Small intestine (tissue), 16 donors: Measurements from ENCODE around the gene COPG1. TPM values are rescaled to one million over a fixed set of nuclear protein-coding genes. Genes with fewer than 3 reads are reported as not detected.

Experiments used
- DNase-seq, 2 donors: peaks; one replicate each; pipeline versions ENCODE4 v3.0.0 to v3.0.0-alpha.2; 2013
- FAIRE-seq: peaks from 2 replicates; lab custom pipeline; 2012; peaks lifted over from hg19 to GRCh38; lab: Jason Lieb, UNC
- H3K27ac ChIP-seq, 3 donors: one replicate each; pipeline ENCODE4 v1.5.1; 2013; ENCODE audit warnings: low read length in 2 of 3, mild to moderate bottlenecking in 2 of 3, control low read depth in 1 of 3, inconsistent platforms in 1 of 3, low read depth in 1 of 3, moderate library complexity in 1 of 3
- H3K27me3 ChIP-seq, 3 donors: one replicate each; pipeline ENCODE4 v1.6.1; 2013; ENCODE audit warnings: low read length in 3 of 3, inconsistent platforms in 1 of 3; ENCODE audit not compliant: control insufficient read depth in 3 of 3, insufficient read depth in 3 of 3
- H3K36me3 ChIP-seq, 3 donors: one replicate each; pipeline ENCODE4 v1.6.1; 2013; ENCODE audit warnings: low read length in 3 of 3, inconsistent platforms in 1 of 3, low read depth in 1 of 3, mild to moderate bottlenecking in 1 of 3, moderate library complexity in 1 of 3; ENCODE audit not compliant: control insufficient read depth in 3 of 3, insufficient read depth in 2 of 3
- H3K4me1 ChIP-seq, 3 donors: one replicate each; pipeline ENCODE4 v1.6.1; 2013; ENCODE audit warnings: low read length in 2 of 3, inconsistent platforms in 1 of 3, low read depth in 1 of 3, mild to moderate bottlenecking in 1 of 3, moderate library complexity in 1 of 3; ENCODE audit not compliant: control insufficient read depth in 3 of 3, insufficient read depth in 2 of 3
- H3K4me3 ChIP-seq, 3 donors: one replicate each; pipeline ENCODE4 v1.5.1; 2013; ENCODE audit warnings: low read length in 3 of 3, control low read depth in 1 of 3, inconsistent platforms in 1 of 3, low read depth in 1 of 3, mild to moderate bottlenecking in 1 of 3, moderate library complexity in 1 of 3
- H3K9me3 ChIP-seq, 2 donors: one replicate each; pipeline ENCODE4 v1.6.1; 2013; ENCODE audit warnings: low read depth in 1 of 2, low read length in 1 of 2; ENCODE audit not compliant: control insufficient read depth in 2 of 2, insufficient read depth in 1 of 2
- WGBS, 3 donors: extraction: QIAGEN DNeasy Blood & Tissue Kit; methylation state at CpG; one replicate each; pipeline ENCODE4 v1.1.7; 2013; 5-methylcytosine and 5-hydroxymethylcytosine counted together
- long read RNA-seq, 10 donors: transcript quantifications; one replicate each; lab custom pipeline, GENCODE V29; 2026
- polyA plus RNA-seq, 4 donors: library from polyadenylated mRNA; stranded (reverse) in 3 of 4; unstranded in 1 of 4; fragments of 200-250 nt in 3 of 4; fragments of 120-200 nt in 1 of 4; gene quantifications; one replicate each; pipeline versions ENCODE4 v1.2.1 to v1.2.3, GENCODE V29; 2013
- donor health status: healthy with polysubstance abuse.
- donor health status: control.
- donor health status: control.
- donor health status: Bipolar disorder and iron deficiency.
- donor health status: healthy.

The COPG1 gene
- 100 to 1,000 TPM; 112 to 145 (median 135) TPM for polyA plus RNA-seq
- long read RNA-seq, donor 1 = 0 reads
- long read RNA-seq, donor 2, partial matches to known transcripts = 0 of 1 reads
- long read RNA-seq, donor 2, other reads (novel, unspliced or antisense) = 0 of 1 reads
- long read RNA-seq, donor 3, partial matches to known transcripts = 0 of 1 reads
- long read RNA-seq, donor 3, other reads (novel, unspliced or antisense) = 0 of 1 reads
- long read RNA-seq, donor 4 = 0 reads
- long read RNA-seq, donor 5, partial matches to known transcripts = 57 of 59 reads
- long read RNA-seq, donor 5, other reads (novel, unspliced or antisense) = 0 of 59 reads
- long read RNA-seq, donor 6, transcript COPG1-201 (24 exons, 3,078 nt) = major isoform, 6 of 66 reads
- long read RNA-seq, donor 6, partial matches to known transcripts = 54 of 66 reads
- long read RNA-seq, donor 6, other reads (novel, unspliced or antisense) = 6 of 66 reads
- long read RNA-seq, donor 7 = 0 reads
- long read RNA-seq, donor 8, partial matches to known transcripts = 0 of 2 reads
- long read RNA-seq, donor 8, other reads (novel, unspliced or antisense) = 0 of 2 reads
- long read RNA-seq, donor 9, partial matches to known transcripts = 0 of 1 reads
- long read RNA-seq, donor 9, other reads (novel, unspliced or antisense) = 0 of 1 reads
- long read RNA-seq, donor 10, partial matches to known transcripts = 71 of 76 reads
- long read RNA-seq, donor 10, other reads (novel, unspliced or antisense) = 0 of 76 reads

DNA sequence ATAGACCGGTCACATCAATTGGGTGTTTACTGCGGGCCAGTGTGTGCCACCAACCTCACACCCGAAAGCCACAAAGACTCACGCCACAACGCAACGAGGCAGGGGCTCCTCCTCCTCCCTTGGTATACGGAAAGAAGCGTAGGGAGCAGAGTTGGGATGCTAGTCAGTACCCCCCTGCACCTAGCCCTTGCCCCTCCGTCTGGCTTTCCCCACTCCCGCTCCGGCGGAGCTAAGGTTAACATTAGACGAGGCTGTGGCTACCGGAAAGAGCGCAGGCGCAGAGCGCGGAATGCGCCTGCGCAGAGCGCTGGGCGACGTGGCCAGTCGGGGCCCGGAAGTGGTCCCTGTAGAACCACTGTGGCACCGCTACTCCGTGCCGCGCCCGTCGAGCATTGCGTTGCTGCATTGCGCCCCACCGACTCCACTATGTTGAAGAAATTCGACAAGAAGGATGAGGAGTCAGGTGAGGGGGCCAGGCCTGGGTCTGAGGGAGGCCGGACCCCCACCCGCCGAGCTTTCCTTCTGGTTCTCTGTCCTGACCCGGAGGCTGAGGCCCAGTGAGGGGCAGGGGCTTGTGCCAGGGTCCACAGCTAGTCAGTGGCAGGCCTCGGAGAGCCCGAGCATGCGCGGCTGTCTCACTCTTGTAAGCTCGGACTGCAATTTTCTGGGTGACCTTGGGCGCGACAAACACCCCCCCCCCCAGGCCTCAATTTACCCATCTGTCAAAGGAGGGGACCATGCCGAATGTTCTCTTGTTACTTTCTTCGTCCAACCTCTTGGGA is at the start of gene COPG1:
COPG1 (plus strand) TSS at position 323 of the 782 bp plus-strand sequence; CDS start at position 427, 104 bp downstream.
- DNase-seq (peak; percentile 91 to 98), FAIRE-seq (no peak)
- peaks cover 10 to 24% (median 16%) of the 10 kb centered on the region in 3 donors for H3K36me3 ChIP-seq
- no peaks in the 10 kb centered on the region for H3K9me3 ChIP-seq
- peak within 1 kb of the TSS; percentile 94 to 100 (median 97) for H3K4me3 ChIP-seq
- peak within 1 kb of the TSS; percentile 82 to 85 (median 84) for H3K27ac ChIP-seq
- 0% methylated on average over 48 of the region's 48 CpGs for WGBS, 3 donors
- peaks cover 4 to 17% (median 8%) of the 10 kb centered on the region in 3 donors for H3K4me1 ChIP-seq
- H3K27me3 ChIP-seq = no peaks in the 10 kb centered on the region

- H3K4me1 ChIP-seq = no peaks in the 10 kb centered on the region
- H3K27ac ChIP-seq = no peak overlapping the region
- H3K9me3 ChIP-seq = no peaks in the 10 kb centered on the region
- H3K4me3 ChIP-seq = no peak overlapping the region
- no peaks in the 10 kb centered on the region for H3K27me3 ChIP-seq
- FAIRE-seq (no peak), DNase-seq (no peak)
- H3K36me3 ChIP-seq = no peaks in the 10 kb centered on the region
- WGBS, 3 donors = 70 to 75% (median 74%) methylated on average over 2 of the region's 2 CpGs
Measured at GRCh38 chr3:129204473-129204872, 44.9 kb upstream of the COPG1 start.

DNA sequence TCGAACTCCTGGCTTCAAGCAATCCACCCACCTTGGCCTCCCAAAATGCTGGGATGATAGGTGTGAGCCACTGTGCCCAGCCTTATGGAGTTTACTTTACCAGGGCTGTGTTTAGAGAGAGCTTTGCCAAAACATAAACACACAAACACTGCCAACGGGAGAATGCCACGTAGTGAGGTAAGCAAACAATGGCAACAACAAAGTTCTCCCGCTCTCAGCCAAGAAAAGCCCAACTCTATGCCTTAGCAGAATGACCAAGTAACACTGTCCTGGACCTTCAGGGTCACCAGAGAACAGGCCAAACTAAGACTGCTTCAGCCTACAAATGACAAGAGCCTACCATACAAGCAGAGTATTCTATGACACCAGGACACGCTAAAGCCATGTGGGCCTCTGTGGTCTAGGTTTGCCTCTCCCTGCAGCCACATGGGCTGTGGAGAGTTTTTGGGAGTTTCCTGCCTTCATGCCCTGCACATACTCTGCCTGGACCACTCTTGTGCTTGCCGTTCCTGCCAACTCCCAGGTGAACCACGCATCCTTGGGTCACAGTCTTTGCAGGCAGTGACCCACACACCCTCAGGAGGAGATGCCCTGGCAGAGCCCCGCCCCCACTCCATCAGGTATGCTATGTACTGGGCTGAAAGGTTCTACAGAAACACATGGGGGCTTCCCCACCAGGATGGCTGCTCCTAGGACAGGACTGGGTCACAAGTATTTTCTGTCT is 44.1 kb upstream of the COPG1 start:
- no peaks in the 10 kb centered on the region for H3K36me3 ChIP-seq
- H3K4me3 ChIP-seq = no peak overlapping the region
- H3K9me3 ChIP-seq = no peaks in the 10 kb centered on the region
- H3K4me1 ChIP-seq = no peaks in the 10 kb centered on the region
- no peak for DNase-seq
- no peaks in the 10 kb centered on the region for H3K27me3 ChIP-seq
- WGBS, 3 donors = 75 to 79% (median 78%) methylated on average over 8 of the region's 8 CpGs
- no peak overlapping the region for H3K27ac ChIP-seq
- no peak for FAIRE-seq

DNA sequence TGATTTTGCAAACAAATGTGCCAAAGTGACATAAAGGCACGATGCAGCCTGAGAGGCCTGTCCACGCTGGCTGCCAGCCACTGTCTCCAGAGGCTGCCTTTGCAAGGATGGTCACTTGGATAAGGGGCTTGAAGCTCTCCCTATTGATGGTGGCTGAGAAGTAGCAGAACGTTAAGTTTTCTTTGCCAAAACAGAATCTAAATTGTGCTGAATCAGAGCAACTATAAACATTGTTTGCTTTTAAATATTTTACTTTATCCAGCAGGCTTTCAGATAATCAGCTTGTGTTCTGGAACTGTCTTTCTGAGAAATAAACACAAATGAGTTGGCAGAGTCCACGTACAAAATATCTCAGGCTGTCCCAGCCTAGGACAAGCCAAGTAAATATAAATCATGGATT is 41.9 kb upstream of the COPG1 start:
- 58 to 66% (median 61%) methylated on average over 4 of the region's 4 CpGs for WGBS, 3 donors
- H3K27ac ChIP-seq = no peak overlapping the region
- FAIRE-seq = no peak

GRCh38 chr3:129211345-129211744 is 38.1 kb upstream of the COPG1 start:
- Histone ChIP-seq H3K9me3 (no peaks in the 10 kb centered on the region), H3K4me1 (peaks cover 0 to 4% (median 0%) of the 10 kb centered on the region in 3 donors), H3K27ac (peak overlapping the region in 2 of 3 donors; percentile 71 to 80)

More for the DNA sequence above, 41.9 kb upstream of the COPG1 start:
- Histone ChIP-seq H3K36me3 (no peaks in the 10 kb centered on the region), H3K4me1 (peaks cover 0 to 4% (median 0%) of the 10 kb centered on the region in 3 donors), H3K4me3 (no peak overlapping the region), H3K27me3 (no peaks in the 10 kb centered on the region), H3K9me3 (no peaks in the 10 kb centered on the region)
- no peak for DNase-seq

DNA sequence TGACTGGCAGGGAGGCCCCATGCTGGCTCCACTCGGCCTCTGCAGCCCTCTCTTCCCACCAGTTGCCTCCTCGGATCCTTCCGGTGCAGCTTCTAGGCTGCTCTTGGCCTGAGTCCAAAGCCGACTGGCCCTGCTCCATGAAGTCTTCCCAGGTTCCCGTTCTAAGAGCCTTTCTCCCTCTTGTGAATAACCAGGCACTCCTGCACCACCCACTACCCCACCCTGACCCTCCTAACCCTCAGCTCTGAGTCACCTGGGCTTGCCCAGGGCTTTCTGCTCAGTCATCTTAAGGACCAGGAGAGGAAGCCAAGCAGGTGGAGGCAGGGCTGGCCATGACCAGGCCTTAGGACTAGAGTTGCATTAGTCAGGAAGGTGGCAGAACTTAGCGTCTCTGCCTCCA is 37.6 kb upstream of the COPG1 start:
- H3K4me3 ChIP-seq = no peak overlapping the region
- H3K27me3 ChIP-seq = no peaks in the 10 kb centered on the region
- FAIRE-seq (no peak), DNase-seq (peak; percentile 60 to 99)
- peak overlapping the region in 2 of 3 donors; percentile 71 to 80 for H3K27ac ChIP-seq
- H3K36me3 ChIP-seq = no peaks in the 10 kb centered on the region
- H3K9me3 ChIP-seq = no peaks in the 10 kb centered on the region
- 2 to 27% (median 12%) methylated on average over 6 of the region's 6 CpGs for WGBS, 3 donors
- H3K4me1 ChIP-seq = peaks cover 0 to 4% (median 0%) of the 10 kb centered on the region in 3 donors

More at GRCh38 chr3:129211345-129211744, 38.1 kb upstream of the COPG1 start:
- no peak for DNase-seq
- Histone ChIP-seq H3K27me3 (no peaks in the 10 kb centered on the region), H3K4me3 (no peak overlapping the region), H3K36me3 (no peaks in the 10 kb centered on the region)
- FAIRE-seq = no peak
- 66 to 75% (median 68%) methylated on average over 1 of the region's 1 CpG for WGBS, 3 donors

DNA sequence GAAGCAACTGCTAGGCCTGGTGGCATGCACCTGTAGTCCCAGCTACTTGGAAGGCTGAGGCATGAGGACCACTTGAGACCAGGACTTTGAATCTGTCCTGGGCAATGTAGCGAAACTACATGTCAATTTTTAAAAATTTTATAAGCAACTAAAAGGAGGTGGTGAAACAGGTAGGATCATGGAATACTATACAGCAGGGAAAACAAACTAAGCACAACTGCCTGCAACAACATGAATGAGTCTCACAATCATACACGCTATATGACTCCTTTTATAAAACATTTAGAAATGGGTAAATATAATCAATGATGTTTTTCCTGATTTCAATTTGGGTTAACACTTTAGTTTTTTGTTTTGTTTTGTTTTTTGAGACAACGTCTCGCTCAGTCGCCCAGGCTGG is 36.2 kb upstream of the COPG1 start:
- DNase-seq = no peak
- WGBS, 3 donors = 95 to 98% (median 97%) methylated on average over 5 of the region's 5 CpGs
- no peaks in the 10 kb centered on the region for H3K36me3 ChIP-seq
- H3K4me3 ChIP-seq = no peak overlapping the region
- H3K9me3 ChIP-seq = no peaks in the 10 kb centered on the region
- H3K4me1 ChIP-seq = peaks cover 0 to 4% (median 0%) of the 10 kb centered on the region in 3 donors
- no peak for FAIRE-seq
- no peaks in the 10 kb centered on the region for H3K27me3 ChIP-seq
- H3K27ac ChIP-seq = no peak overlapping the region
